Ramos (cell line): ENCODE data around the gene TEX47.

Source experiments
- in situ Hi-C: fragments of 300-500 bp; cut with MboI; formaldehyde crosslinking; loops from one replicate; pipeline ENCODE4 v1.14.3; 2022; ENCODE audit warnings: low sequenced_read_pairs; ENCODE audit not compliant: unreplicated experiment

TEX47 gene

DNA sequence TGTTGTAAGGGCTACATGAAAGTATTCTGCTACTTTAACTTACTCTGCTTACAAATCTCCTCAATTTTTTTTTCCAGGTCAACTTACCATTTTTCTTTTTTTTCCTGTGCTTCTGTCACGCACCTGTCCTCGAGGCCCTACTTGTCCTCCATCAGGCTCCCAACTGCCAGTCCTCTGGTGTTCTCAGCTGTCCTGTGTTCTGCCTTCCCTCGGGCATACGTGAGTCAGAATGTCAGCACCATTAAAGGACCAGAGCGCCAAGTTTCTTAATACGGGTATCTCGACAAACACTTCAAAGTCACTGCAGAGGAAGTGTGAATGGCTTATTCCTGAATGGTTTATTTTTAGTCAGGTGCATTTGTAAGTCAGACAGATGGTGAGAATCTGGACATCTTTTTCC lies at the start of gene TEX47:
Gene TEX47, minus strand, starts transcription at position 185 of the 400 bp plus-strand sequence. CDS start 795 bp downstream, outside the sequence.
- in situ Hi-C loops = no loop called here

DNA sequence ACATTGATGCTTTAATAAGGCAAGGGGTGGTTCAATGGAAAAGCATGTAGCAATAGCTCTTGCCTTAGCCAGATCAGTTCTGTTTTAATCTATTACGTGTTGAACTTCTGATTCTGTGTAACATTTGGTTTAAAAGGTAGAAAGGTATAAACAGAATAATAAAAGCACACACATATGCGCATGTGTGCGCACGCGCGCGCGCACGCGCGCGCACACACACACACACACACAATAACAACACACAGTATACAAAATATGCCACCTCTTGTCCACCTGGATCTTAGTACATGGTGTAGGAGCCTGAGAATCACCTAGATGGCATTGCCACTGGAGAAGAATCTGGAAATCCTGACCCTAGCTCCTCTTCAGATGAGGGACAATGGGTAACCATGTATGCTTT lies 49.6 kb upstream of the TEX47 start:
- in situ Hi-C loops = no loop called here

DNA sequence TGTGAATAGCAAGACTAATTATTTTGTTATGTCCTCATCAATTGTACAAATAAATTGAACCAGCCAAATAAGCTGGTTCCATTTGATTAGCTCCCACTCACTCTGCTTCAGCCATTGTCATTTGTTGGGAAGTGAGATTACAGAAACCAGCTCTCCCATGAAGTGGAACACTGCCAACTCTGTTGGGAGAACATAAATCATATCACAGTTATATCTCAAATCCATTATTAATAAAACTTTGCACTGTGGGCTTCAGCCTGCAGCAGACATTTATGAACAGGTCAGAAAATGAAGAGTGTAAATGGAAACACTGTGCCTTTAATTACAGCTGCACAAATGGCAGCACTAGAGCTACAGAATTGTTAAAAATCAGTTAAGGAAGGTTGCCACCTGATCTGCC lies 46.7 kb upstream of the TEX47 start:
- in situ Hi-C loops = no loop called here

DNA sequence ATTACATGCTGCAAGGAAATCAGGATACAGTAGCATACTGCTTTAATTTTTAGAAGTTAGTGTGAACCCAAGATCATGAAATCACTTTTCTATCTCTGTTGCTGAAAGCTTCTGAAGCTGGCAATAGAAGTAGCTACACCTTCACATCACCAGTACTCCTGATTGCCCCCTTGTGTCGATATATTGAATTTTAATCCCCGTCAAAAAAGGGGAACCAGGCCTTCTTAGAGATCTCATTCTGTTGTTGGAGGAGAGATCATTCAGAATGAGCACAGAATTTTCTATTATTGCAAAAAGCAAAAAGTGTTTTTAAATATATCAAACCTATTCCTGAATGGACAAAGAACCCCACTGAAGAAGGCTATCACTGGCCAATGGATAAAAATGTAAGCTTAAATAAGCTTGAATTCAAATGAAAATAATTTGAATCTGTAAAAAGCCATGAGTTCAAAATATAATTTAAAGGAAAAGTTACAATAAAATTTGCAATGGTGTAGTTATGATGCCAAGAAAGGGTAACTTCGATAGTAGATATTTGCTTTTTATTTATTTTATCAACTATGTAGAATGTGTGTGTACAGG lies 39.7 kb upstream of the TEX47 start:
- in situ Hi-C loops = no loop called here

DNA sequence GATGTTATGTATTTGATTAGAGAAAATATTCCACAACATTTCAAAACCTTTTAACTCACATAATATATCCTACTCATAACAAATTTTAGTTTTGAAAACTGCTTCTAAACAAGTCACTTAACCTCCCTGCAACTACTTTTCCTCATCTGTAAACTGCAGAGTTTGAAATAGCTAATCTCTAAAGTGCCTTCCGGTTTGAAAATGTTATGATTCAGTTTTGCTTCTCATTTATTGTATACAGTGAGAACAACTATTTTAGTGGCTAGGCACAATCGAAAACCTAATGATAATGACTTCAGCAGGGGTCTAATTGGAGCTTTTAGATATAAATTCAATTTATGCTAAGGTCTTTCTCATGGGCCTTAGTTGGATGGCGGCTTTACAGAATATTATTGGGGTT lies 30.7 kb upstream of the TEX47 start:
- in situ Hi-C loops = no loop called here

DNA sequence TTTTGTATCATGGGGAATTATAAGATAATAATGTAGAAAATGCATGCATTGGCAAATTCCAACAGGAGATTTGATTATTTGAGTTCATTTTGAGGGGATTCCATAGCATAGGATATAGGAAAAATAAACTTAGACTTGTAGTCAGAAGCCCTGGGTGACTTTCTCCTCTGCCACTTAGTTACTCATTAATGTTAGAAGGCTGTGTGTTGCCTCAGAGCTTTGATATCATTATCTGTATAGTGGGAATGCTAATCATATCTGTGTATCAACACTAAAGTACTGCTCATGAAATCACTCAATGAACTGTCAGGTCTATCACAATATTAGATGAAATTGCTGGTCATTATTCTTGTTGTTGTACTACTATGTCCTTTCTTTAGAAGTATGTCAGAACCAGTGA lies 23.0 kb upstream of the TEX47 start:
- in situ Hi-C loops = no loop called here

DNA sequence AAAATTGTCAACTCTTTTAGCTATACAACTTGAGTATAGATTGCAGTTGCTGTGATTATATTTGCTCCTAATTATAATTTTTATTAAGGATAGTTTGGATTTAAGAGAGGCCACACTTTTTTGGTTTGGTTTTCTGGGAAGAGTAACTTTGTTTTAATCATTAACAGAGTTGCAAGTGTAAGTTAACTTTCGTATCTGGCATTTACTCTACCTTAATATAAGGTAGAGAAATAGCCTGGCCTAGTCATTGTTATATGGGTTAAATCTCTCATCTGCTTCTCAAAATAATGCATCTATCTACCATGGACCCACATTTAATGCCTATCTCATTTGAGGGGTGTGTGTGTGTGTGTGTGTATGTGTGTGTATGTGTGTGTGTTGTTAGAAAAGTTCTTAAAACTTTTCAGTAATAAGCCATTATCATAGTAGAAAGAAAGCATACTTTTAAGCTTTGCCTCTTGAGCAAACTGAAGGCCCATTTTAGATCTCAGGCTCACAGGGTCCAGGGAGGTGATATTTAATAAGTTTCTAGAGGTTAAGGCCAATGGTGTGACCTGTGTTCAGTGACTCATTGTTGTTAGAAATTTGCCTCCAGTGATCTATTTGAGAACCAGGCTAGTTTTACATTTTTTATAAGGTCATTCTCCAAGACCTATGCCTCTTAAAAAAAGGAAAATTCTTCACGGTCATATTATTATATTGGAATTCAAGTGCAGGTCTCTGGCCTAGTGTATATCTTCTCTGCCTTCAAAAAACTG lies 10.9 kb upstream of the TEX47 start:
- in situ Hi-C loops = no loop called here

DNA sequence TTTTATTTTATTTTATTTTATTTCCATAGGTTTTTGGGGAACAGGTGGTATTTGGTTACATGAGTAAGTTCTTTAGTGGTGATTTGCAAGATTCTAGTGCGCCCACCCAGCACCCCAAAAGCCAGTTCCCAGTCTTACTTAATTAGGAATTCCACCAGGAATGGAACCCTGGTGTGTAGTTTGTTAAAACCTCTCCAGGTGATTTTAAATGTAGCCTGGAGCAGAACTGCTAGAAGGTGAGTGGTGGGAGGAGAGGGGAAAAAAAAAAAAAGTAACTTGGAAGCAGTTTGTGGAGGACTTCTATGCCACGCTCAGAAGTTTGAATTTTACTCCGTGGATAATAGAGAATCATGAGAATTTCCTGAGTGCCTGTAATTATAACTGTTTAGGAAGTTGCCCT lies 5.5 kb upstream of the TEX47 start:
- in situ Hi-C loops = no loop called here

DNA sequence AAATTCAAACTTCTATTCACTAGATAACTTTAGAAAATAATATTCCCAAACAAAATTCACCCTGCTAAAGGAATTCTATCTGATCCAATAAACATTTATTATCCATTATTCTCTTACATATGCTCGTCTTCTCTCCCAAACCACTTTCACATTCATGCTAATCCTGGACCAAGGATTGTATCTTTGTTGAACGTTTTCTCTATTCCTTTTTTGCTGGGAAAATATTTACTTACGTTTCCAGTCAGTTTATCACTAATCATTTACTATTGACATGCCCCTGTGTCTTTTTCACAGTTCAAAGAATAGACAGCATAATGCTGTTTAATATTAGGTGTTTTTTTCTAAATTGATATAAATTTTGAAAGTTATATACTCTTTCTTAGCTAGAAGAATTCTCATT lies 3.2 kb downstream of the TEX47 start:
- in situ Hi-C loops = no loop called here

DNA sequence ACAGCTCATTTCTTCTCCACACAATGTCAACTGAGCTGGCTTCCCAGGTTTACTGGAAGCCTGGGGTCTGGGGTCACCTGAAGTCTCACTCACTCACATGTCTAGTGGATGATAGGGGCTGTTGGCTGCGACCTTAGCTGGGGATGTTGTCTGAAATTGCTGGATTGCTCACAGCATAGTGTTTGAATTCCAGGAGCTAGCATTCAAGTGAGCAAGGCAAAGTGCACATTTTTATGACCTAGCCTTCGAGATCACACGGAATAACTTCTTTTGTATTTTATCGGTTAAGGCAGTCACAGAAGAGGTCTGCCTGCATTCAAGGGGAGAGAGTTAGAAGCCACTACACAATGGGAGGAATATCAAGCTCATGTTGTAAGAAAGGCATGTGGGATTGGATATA lies 3.6 kb downstream of the TEX47 start:
- in situ Hi-C loops = no loop called here

DNA sequence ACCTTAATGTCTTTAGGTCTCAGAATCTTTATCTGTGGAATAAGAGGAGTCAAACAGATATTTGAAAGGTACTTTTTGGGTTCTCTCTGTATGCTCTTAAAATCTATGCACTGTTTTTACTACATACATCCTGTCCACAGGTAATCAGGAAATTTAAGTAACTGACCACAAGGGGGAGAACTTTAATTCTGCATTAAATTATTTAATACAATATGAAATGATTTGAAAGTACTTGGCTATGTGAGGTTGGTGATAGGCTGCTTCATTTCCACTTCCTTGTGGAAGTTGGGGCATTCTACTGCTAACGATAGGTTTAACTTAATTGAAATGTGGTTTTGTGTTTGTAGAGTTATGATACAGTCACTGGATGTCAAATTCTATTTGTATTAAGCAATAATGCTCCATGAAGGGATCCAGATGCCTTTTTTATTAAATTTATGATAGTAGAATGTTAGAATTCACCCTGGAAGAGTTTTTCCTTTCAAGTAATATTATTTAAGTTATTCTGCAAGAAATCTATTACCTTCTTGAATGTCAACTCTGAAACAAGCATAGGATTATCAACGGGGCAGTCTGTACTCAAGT lies 6.0 kb downstream of the TEX47 start:
- in situ Hi-C loops = no loop called here

DNA sequence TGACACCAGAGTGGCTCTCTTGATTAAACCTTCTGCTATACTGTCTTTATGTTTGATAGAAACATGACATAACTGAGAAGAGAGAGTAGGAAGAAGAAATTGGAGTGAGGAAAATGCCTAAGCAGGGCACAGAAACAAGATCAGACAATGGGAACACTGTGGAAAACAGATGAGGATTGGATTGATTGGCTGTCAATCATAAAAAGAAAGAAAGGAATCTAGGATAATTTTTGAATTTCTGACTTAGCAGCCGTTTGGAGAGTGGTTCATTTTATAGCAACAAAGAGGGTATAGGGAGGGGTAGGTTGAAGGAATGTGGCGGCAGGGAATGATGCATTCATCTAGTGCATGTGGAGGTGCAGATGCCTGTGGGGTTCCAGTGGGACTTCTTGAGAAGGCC lies 7.8 kb downstream of the TEX47 start:
- in situ Hi-C loops = no loop called here

DNA sequence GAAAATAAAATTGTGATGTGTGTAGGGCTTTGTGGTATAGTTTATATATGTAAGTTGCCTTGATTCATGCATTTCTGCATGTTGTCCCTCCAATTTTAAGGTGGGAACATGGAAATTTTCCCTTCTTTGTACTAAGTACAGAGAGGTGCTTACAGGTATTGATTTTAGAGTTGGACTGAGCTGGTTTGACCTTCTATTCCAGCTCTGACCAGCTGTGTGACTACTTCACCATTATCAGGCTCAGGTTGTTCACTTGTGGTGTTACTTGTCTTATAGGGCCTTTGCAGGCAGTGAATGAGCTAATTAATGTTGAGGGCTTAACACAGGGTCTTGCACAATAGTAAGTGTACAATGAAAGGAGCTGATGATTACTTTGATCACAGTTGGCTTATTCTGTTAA lies 19.7 kb downstream of the TEX47 start:
- in situ Hi-C loops = no loop called here

DNA sequence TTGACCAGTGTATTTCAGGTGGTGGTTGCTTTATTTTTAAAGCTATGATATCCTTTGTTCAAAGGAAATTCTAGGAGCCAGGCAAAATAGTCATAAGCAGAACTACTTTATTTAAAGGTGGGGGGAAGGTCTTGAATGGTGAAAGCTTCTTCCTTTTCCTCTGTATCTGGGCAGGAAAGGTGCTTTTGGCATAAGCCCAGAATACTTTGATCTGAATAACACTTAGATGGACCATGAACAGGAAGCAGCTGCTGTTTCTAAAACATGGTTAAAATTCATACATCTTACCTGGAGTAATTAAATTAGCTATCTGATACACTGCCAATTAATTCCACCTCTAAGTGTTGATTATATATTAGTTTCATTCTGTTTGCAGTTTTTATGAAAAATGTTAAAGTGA lies 22.8 kb downstream of the TEX47 start:
- in situ Hi-C loops = no loop called here

DNA sequence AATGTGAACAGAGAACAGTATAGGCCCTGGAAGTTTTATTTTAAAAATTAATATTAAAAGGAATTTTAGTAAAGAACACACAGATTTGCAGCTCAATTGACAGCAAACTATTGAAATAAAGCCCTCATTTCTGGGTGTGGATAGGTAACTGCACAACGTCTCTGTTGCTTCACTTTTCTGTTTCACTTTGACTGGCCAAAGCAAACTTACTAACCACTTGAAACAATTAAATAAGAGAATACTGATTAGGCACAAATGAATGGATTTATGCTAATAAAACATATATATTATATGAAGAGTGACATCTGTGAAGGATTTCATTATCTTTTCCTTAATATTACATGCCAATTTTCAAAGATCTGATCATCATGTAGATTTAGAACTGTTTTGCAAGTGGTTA lies 24.1 kb downstream of the TEX47 start:
- in situ Hi-C loops = no loop called here

DNA sequence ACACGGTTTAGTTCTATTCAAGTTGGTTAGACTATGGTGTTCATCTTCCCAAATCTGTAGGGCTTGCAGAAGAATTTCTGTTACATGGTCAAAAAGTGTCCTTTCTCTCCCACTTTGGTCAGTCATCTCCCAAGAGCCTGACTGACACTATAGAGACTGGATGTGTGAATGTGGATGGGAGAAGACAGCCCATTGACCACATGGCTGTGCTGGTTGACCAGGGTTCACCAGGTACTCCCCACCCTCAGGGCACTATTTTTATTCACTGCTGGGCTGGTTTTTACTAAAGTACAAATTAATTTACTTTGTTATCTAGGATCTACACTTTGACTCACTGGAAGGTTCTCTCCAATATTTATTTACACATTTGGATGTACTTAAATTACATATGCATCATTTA lies 33.8 kb downstream of the TEX47 start:
- in situ Hi-C loops = no loop called here

DNA sequence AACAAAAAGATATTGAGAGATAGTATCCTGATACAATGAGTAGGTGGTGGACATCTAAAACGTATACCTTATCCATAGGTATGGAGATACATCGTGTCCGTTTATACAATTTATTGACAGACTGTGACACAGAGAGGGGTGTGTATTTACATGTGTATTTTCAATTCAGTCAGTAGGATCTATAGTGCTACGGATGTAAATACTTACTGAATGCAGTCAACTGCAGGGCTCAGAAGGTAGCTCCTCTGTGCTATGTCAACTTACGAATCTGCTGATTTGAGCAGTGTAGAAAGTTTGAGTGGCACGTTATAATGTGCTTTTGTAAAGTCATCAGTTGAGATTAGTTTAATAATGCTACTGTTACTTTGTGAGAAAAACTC lies 35.4 kb downstream of the TEX47 start:
- in situ Hi-C loops = no loop called here

DNA sequence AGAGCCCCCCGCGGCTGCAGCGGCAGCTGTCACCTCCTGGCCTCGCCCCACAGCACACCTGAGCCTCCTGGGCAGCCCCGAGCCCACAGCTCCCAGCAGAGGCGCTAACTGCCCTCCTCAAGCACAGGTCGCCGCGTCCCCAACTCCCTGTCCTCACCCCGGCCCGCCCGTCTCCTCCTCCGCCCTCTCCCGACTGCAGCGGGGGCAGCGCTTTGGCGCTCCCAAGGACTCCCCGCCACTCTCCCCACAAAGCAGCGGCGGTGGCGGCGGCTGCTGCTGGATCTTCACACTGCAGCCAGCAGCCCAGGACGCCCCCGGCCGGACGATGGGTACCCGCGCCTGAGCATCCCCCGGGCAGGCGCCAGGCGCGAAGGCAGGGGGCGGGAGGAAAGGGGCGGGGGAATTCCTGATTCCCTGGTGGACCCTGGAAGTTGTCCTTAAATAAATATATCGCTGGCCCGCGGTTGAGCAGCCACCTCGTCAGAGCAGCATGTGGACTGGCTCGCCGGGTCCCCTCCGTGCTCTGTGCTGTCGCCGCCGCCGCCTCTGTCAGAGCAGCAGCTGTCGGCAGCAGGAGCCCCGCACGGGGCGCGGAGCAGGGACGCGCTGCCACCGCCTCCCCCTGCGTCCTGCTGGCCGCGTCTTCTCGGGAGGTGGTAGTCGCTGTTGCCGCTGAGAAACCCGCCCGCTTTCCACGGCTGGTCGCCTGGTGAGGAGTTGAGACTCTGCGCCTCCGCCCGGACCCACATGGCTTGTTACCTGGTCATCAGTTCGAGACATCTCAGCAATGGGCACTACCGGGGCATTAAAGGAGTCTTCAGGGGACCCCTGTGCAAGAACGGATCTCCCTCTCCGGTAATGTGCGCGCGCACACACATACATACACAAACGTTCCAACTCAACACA lies 36.1 kb downstream of the TEX47 start, which contains the start of gene ZNF804B:
Gene ZNF804B, plus strand, starts transcription at position 471 of the 906 bp plus-strand sequence. Its CDS starts 277 bp downstream, at position 748.
- in situ Hi-C loops = no loop called here

DNA sequence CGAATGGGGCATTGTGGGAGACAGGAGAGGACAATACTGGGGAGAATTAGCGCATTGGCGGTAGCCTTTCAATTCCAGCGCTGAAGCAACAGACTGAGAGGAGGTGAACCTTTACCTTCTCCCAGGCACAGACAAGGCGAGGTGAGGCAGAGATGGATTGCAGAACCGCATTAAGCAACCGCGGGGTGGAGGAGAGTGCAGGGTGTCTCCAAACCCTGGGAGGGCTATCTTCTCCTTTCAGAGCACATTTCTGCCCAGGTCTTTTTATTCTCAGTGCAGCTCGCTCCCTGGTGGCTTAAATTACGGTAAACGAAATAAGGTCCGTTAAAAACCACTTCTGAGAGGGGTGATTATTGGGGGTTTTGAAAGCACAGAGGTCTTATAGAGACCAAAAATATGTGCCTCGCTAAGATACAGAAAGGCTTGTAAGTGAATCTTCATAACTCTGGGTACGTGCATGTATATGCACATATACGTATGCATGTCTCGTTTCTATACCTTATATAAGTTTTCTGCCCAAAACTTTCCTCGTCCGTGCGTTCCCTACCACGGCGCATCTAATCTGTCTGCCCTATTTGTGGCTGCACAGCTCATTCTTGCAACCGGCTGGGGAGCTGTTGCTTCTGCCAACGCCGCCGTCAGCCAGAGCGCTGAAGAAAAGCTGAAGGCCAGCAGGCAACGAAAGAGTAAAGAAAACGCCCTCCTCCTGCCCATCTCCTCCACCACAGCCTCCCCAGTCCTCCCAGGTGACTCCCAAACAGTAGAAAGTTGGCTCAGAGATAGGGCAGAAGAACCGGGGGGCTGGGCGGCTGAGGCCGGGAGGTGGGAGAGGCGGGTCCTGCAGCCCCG lies 36.9 kb downstream of the TEX47 start:
- in situ Hi-C loops = no loop called here

DNA sequence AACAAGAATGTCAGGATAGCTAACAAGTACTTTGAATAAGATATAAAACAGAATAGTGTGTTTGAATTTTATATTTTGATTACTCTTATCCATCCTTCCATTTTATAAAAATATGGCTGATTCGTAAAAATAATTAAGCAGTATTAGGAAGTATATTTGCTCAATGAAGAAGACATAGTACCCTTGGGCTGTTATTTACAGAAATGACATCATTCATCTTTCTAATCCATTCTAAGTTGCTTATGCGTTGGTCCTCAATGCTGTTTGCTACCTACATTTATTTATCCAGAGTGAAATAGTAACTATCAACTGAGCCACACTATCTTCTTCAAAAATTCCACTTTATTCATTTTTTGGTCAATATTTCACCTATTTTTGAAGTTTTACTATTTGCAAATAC lies 38.2 kb downstream of the TEX47 start:
- in situ Hi-C loops = no loop called here
